Mesodermal cell (in vitro differentiated cells): Measurements from ENCODE around the gene DHCR7.
"Not testable (repeated sequence)": the region's sequence is repeated elsewhere in the genome, so short reads cannot be mapped to it uniquely, and the experiment has no call there.

Source experiments
- H3K27ac ChIP-seq: 2 replicates; pipeline ENCODE4 v1.7.0; 2013; ENCODE audit warnings: mild to moderate bottlenecking, low read depth, low read length, moderate library complexity; ENCODE audit not compliant: severe bottlenecking
- H3K36me3 ChIP-seq: 2 replicates; pipeline ENCODE4 v1.7.1; 2013; ENCODE audit warnings: mild to moderate bottlenecking, low read length, moderate library complexity; ENCODE audit not compliant: control insufficient read depth, insufficient read depth
- H3K4me1 ChIP-seq: one replicate; pipeline ENCODE4 v1.7.1; 2013; ENCODE audit warnings: mild to moderate bottlenecking, low read length; ENCODE audit not compliant: insufficient read depth, control insufficient read depth, poor library complexity, severe bottlenecking
- H3K4me3 ChIP-seq: 2 replicates; pipeline ENCODE4 v1.7.0; 2013; ENCODE audit warnings: low read length, control low read depth, mild to moderate bottlenecking; ENCODE audit not compliant: insufficient read depth, poor library complexity, severe bottlenecking; ENCODE audit errors: extremely low read depth
- H3K9me3 ChIP-seq: 2 replicates; pipeline ENCODE4 v1.7.1; 2013; ENCODE audit warnings: mild to moderate bottlenecking, low read length, moderate library complexity; ENCODE audit not compliant: control insufficient read depth
- WGBS, 2 experiments: methylation state at CpG; one replicate each; pipeline ENCODE4 v1.1.5; 2013; ENCODE audit warnings: missing lambda C conversion rate in 2 of 2; ENCODE audit not compliant: insufficient coverage in 2 of 2; 5-methylcytosine and 5-hydroxymethylcytosine counted together

DHCR7 gene

GRCh38 chr11:71425409-71425808, 22.8 kb downstream of the DHCR7 start:
- Histone ChIP-seq H3K36me3 (no peaks in the 10 kb centered on the region), H3K27ac (no peak overlapping the region)
- WGBS, 2 experiments = 80 to 83% methylated on average over 2 of the region's 2 CpGs

GRCh38 chr11:71423181-71423790, 24.9 kb downstream of the DHCR7 start:
- Histone ChIP-seq H3K4me3 (no peak overlapping the region), H3K9me3 (no peaks in the 10 kb centered on the region), H3K36me3 (no peaks in the 10 kb centered on the region), H3K4me1 (no peaks in the 10 kb centered on the region), H3K27ac (no peak overlapping the region)
- 93 to 94% methylated on average over 2 to 3 of the region's 7 CpGs for WGBS, 2 experiments

More at GRCh38 chr11:71425409-71425808, 22.8 kb downstream of the DHCR7 start:
- Histone ChIP-seq H3K4me1 (no peaks in the 10 kb centered on the region), H3K4me3 (no peak overlapping the region), H3K9me3 (no peaks in the 10 kb centered on the region)

- H3K4me1 ChIP-seq, H3K9me3 ChIP-seq, H3K36me3 ChIP-seq, H3K27ac ChIP-seq, H3K4me3 ChIP-seq: not testable (repeated sequence)
- WGBS, 2 experiments = 100% methylated on average over 1 of the region's 3 CpGs; no CpG with 5 or more reads in 1 of the 2 experiments
These were observed 25.9 kb downstream of the DHCR7 start for GRCh38 chr11:71422318-71422717.

GRCh38 chr11:71421392-71421950, 26.7 kb downstream of the DHCR7 start:
- WGBS, 2 experiments = 84 to 94% methylated on average over 3 to 5 of the region's 12 CpGs
- Histone ChIP-seq H3K27ac (no peak overlapping the region), H3K4me1 (no peaks in the 10 kb centered on the region), H3K36me3 (no peaks in the 10 kb centered on the region), H3K9me3 (no peaks in the 10 kb centered on the region), H3K4me3 (no peak overlapping the region)

- Histone ChIP-seq H3K9me3 (no peaks in the 10 kb centered on the region), H3K27ac (no peak overlapping the region), H3K4me3 (no peak overlapping the region), H3K36me3 (no peaks in the 10 kb centered on the region), H3K4me1 (no peaks in the 10 kb centered on the region)
- WGBS, 2 experiments = 81 to 82% methylated on average over 13 of the region's 16 CpGs
These were observed 27.5 kb downstream of the DHCR7 start for GRCh38 chr11:71420455-71421241.

- H3K4me1 ChIP-seq = no peaks in the 10 kb centered on the region
- no peaks in the 10 kb centered on the region for H3K9me3 ChIP-seq
- H3K4me3 ChIP-seq = no peak overlapping the region
- no peak overlapping the region for H3K27ac ChIP-seq
- H3K36me3 ChIP-seq = no peaks in the 10 kb centered on the region
- whole genome bisulfite sequencing, 2 experiments = 85 to 91% methylated on average over 6 of the region's 8 CpGs
These were observed 29.6 kb downstream of the DHCR7 start for GRCh38 chr11:71418643-71419042.

- Histone ChIP-seq H3K27ac (no peak overlapping the region), H3K4me1 (no peaks in the 10 kb centered on the region), H3K9me3 (no peaks in the 10 kb centered on the region), H3K36me3 (no peaks in the 10 kb centered on the region), H3K4me3 (no peak overlapping the region)
These were observed 33.5 kb downstream of the DHCR7 start for GRCh38 chr11:71414645-71415044.

GRCh38 chr11:71410363-71410966, 37.7 kb downstream of the DHCR7 start:
- Histone ChIP-seq H3K9me3 (no peaks in the 10 kb centered on the region), H3K4me1 (no peaks in the 10 kb centered on the region), H3K4me3 (no peak overlapping the region), H3K27ac (no peak overlapping the region), H3K36me3 (no peaks in the 10 kb centered on the region)
- WGBS, 2 experiments = 73 to 74% methylated on average over 6 to 7 of the region's 7 CpGs

GRCh38 chr11:71408826-71409225, 39.4 kb downstream of the DHCR7 start:
- H3K4me3 ChIP-seq = no peak overlapping the region
- 100% methylated on average over 1 of the region's 7 CpGs; no CpG with 5 or more reads in 1 of the 2 experiments for WGBS, 2 experiments
- no peaks in the 10 kb centered on the region for H3K9me3 ChIP-seq
- no peak overlapping the region for H3K27ac ChIP-seq
- no peaks in the 10 kb centered on the region for H3K36me3 ChIP-seq
- no peaks in the 10 kb centered on the region for H3K4me1 ChIP-seq

- Histone ChIP-seq H3K27ac (no peak overlapping the region), H3K4me3 (no peak overlapping the region), H3K36me3 (no peaks in the 10 kb centered on the region), H3K9me3 (no peaks in the 10 kb centered on the region), H3K4me1 (no peaks in the 10 kb centered on the region)
- WGBS, 2 experiments = 84 to 86% methylated on average over 8 to 12 of the region's 15 CpGs
These were observed 40.8 kb downstream of the DHCR7 start for GRCh38 chr11:71407356-71407755.
